DND-41 (cell line): ENCODE measurements around the gene PDE4D.

Experiments
- ATAC-seq: fragments of 200-7000 bp; cut with Tn5 transposase; 3 replicates; pipeline ENCODE4 v1.9.1; 2021; ENCODE audit warnings: low read depth; ENCODE audit not compliant: insufficient read depth
- DNase-seq: peaks from one replicate; pipeline ENCODE4 v3.0.0-alpha.2; 2020
- H2AFZ ChIP-seq: 2 replicates; pipeline ENCODE4 v1.6.0; 2012; ENCODE audit warnings: low read depth, low read length
- H3K27ac ChIP-seq: 2 replicates; pipeline ENCODE4 v1.5.1; 2012; ENCODE audit warnings: low read length, inconsistent platforms
- H3K27me3 ChIP-seq: fragments of 200-600 bp; sonication (generic); 2 replicates; pipeline ENCODE4 v1.6.0; 2012; ENCODE audit warnings: low read length, mild to moderate bottlenecking, inconsistent platforms; ENCODE audit not compliant: insufficient read depth, poor library complexity
- H3K36me3 ChIP-seq: 2 replicates; pipeline ENCODE4 v1.5.1; 2012; ENCODE audit warnings: low read length, inconsistent platforms; ENCODE audit not compliant: insufficient read depth
- H3K4me1 ChIP-seq: 2 replicates; pipeline ENCODE4 v1.5.1; 2012; ENCODE audit warnings: mild to moderate bottlenecking, low read length; ENCODE audit not compliant: insufficient read depth
- H3K4me2 ChIP-seq: 2 replicates; pipeline ENCODE4 v1.6.0; 2012; ENCODE audit warnings: mild to moderate bottlenecking, moderate library complexity, low read length, inconsistent platforms; ENCODE audit not compliant: insufficient read depth
- H3K4me3 ChIP-seq, 2 experiments: fragments of 200-600 bp in 1 of 2; shearing (Covaris generic) in 1 of 2; 2 replicates each; pipeline ENCODE4 v1.5.1; 2012 to 2016; ENCODE audit warnings: inconsistent platforms in 2 of 2, low read length in 2 of 2, mild to moderate bottlenecking in 2 of 2, low read depth in 1 of 2, moderate library complexity in 1 of 2
- H3K79me2 ChIP-seq: 2 replicates; pipeline ENCODE4 v1.6.0; 2012; ENCODE audit warnings: low read length, inconsistent platforms; ENCODE audit not compliant: insufficient read depth
- H3K9ac ChIP-seq: 2 replicates; pipeline ENCODE4 v1.6.0; 2012; ENCODE audit warnings: low read depth, mild to moderate bottlenecking, inconsistent platforms, low read length, moderate library complexity
- H3K9me3 ChIP-seq: 2 replicates; pipeline ENCODE4 v1.5.1; 2012; ENCODE audit warnings: low read length, moderate library complexity, mild to moderate bottlenecking, inconsistent platforms; ENCODE audit not compliant: insufficient read depth, severe bottlenecking
- H4K20me1 ChIP-seq: 2 replicates; pipeline ENCODE4 v1.6.0; 2012; ENCODE audit warnings: low read length; ENCODE audit not compliant: insufficient read depth
- EZH2 ChIP-seq: IDR thresholded peaks from 3 replicates; pipeline ENCODE4 v1.6.1; 2012; ENCODE audit warnings: borderline replicate concordance, low read depth, mild to moderate bottlenecking, moderate library complexity, low read length, inconsistent platforms; ENCODE audit not compliant: severe bottlenecking
- TF ChIP-seq, protein P1 (sequence below): IDR thresholded peaks from 2 replicates; pipeline ENCODE4 v1.5.1; 2012; ENCODE audit warnings: borderline replicate concordance, low read length, moderate library complexity, mild to moderate bottlenecking; ENCODE audit not compliant: poor library complexity, severe bottlenecking; ENCODE audit errors: extremely low read depth

PDE4D gene

DNA sequence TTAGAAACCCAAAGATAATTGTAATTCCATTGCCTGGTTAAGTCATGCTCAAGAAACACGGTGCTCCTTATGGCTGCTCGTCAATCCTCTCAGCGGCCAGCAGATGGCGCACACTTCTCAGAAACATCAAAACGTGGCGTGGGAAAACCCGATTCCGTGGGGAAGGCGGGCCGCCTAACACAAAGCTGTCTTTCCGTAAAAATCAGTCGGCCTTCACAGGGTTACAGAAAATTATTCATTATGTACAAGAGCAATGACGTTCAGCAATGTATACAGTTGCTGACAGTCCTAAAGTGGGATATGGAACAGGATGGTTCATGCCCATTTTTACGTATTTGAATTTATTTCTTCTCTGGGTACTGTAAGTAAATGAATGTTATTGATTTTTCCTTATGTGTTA is 83.5 kb downstream of the PDE4D start:
- H3K4me1 ChIP-seq = peaks cover 3% of the 10 kb centered on the region; the same call in 1 of the 2 replicates
- TF ChIP-seq, protein P1, sequence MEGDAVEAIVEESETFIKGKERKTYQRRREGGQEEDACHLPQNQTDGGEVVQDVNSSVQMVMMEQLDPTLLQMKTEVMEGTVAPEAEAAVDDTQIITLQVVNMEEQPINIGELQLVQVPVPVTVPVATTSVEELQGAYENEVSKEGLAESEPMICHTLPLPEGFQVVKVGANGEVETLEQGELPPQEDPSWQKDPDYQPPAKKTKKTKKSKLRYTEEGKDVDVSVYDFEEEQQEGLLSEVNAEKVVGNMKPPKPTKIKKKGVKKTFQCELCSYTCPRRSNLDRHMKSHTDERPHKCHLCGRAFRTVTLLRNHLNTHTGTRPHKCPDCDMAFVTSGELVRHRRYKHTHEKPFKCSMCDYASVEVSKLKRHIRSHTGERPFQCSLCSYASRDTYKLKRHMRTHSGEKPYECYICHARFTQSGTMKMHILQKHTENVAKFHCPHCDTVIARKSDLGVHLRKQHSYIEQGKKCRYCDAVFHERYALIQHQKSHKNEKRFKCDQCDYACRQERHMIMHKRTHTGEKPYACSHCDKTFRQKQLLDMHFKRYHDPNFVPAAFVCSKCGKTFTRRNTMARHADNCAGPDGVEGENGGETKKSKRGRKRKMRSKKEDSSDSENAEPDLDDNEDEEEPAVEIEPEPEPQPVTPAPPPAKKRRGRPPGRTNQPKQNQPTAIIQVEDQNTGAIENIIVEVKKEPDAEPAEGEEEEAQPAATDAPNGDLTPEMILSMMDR = peak; percentile 92
- no peak for TF ChIP-seq EZH2
- no peaks in the 10 kb centered on the region for H4K20me1 ChIP-seq
- no peaks in the 10 kb centered on the region for H3K27me3 ChIP-seq
- no peak overlapping the region for H3K9ac ChIP-seq
- no peak overlapping the region for H3K4me3 ChIP-seq
- H3K36me3 ChIP-seq = no peaks in the 10 kb centered on the region
- ATAC-seq (peak; percentile 77), DNase-seq (peak; percentile 54)
- no peak overlapping the region for H3K27ac ChIP-seq
- H2AFZ ChIP-seq = no peak overlapping the region
- no peaks in the 10 kb centered on the region for H3K9me3 ChIP-seq
- no peaks in the 10 kb centered on the region for H3K79me2 ChIP-seq
- H3K4me2 ChIP-seq = peak overlapping the region; percentile 45; the same call in 1 of the 2 replicates

- Histone ChIP-seq H2AFZ (no peak overlapping the region), H3K79me2 (no peaks in the 10 kb centered on the region), H3K4me1 (peaks cover 3% of the 10 kb centered on the region; the same call in 1 of the 2 replicates), H4K20me1 (no peaks in the 10 kb centered on the region), H3K4me3 (no peak overlapping the region), H3K27ac (no peak overlapping the region), H3K4me2 (no peak overlapping the region), H3K36me3 (no peaks in the 10 kb centered on the region), H3K27me3 (no peaks in the 10 kb centered on the region), H3K9me3 (no peaks in the 10 kb centered on the region), H3K9ac (no peak overlapping the region)
- DNase-seq (no peak), ATAC-seq (no peak)
- TF ChIP-seq EZH2 = no peak
Observed at GRCh38 chr5:59807806-59808205, 85.7 kb downstream of the PDE4D start.

DNA sequence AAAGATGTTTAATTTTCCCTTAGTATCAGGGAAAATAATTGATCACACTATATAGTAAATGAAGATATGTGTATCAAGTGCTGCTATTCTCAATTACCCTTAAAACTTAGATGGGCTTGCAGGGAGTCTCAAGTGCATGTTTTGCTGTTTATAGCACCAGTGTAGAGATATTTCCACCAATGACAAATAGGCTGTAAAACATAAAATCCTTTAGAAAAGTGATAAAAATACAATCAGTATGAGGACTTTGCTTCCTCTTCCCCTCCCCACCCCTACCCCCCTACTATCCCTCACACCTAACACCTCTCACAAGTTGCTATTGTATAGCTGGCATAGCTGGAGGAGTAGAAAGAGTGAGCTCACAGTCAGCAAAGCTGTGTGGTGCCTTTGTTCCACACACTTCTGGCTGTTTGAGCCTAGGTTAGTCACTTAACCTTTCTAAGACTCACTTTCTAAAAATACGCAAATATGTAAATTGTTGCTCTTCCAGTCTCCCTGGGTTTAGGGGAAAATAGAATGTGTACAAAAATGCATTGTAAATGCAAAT is 93.1 kb downstream of the PDE4D start:
- Histone ChIP-seq H4K20me1 (no peaks in the 10 kb centered on the region), H3K36me3 (no peaks in the 10 kb centered on the region), H3K9me3 (no peaks in the 10 kb centered on the region), H3K79me2 (no peaks in the 10 kb centered on the region), H3K4me3 (no peak overlapping the region), H3K4me2 (no peak overlapping the region), H2AFZ (no peak overlapping the region), H3K27ac (no peak overlapping the region), H3K4me1 (no peaks in the 10 kb centered on the region; the same call in 1 of the 2 replicates), H3K27me3 (no peaks in the 10 kb centered on the region), H3K9ac (no peak overlapping the region)
- TF ChIP-seq, protein P1 = no peak
- no peak for TF ChIP-seq EZH2
- ATAC-seq (no peak), DNase-seq (no peak)

- no peaks in the 10 kb centered on the region for H3K27me3 ChIP-seq
- no peak overlapping the region for H3K4me3 ChIP-seq
Observed at GRCh38 chr5:59799668-59800346, 93.7 kb downstream of the PDE4D start.

More at GRCh38 chr5:59799668-59800346, 93.7 kb downstream of the PDE4D start:
- DNase-seq (peak; percentile 10), ATAC-seq (peak; percentile 69)
- no peak overlapping the region for H3K27ac ChIP-seq
- H3K4me2 ChIP-seq = no peak overlapping the region
- no peak overlapping the region for H2AFZ ChIP-seq
- H3K4me1 ChIP-seq = no peaks in the 10 kb centered on the region; the same call in 1 of the 2 replicates
- no peak for TF ChIP-seq EZH2
- TF ChIP-seq, protein P1 = peak; percentile 81
- no peaks in the 10 kb centered on the region for H3K9me3 ChIP-seq
- H4K20me1 ChIP-seq = no peaks in the 10 kb centered on the region
- H3K79me2 ChIP-seq = no peaks in the 10 kb centered on the region
- H3K9ac ChIP-seq = no peak overlapping the region
- H3K36me3 ChIP-seq = no peaks in the 10 kb centered on the region
